GM23338 (cell line): ENCODE data around the gene CFDP1.

Experiments
- POLR2AphosphoS5 ChIP-seq: IDR thresholded peaks from 2 replicates; pipeline ENCODE4 v1.6.1; 2016; ENCODE audit warnings: antibody characterized with exemption, low read depth
- STAT1 ChIP-seq: IDR thresholded peaks from one replicate; pipeline ENCODE4 v1.6.1; 2016; ENCODE audit warnings: antibody characterized with exemption; ENCODE audit not compliant: unreplicated experiment
- ZNF331 ChIP-seq: fragments of 250-450 bp; sonication (Bioruptor Pico); IDR thresholded peaks from 2 replicates; pipeline ENCODE4 v1.5.0; 2020; ENCODE audit warnings: low read depth, mild to moderate bottlenecking, moderate library complexity
- TF ChIP-seq, protein P1 (sequence below), 2 experiments: fragments of 200-600 bp in 1 of 2; sonication (generic) in 1 of 2; conservative IDR thresholded peaks; 2 replicates each; pipeline versions ENCODE4 v1.5.1 to v1.6.1; 2016 to 2017; ENCODE audit warnings: antibody characterized with exemption in 2 of 2, low read depth in 2 of 2, mild to moderate bottlenecking in 2 of 2, moderate library complexity in 1 of 2

DNA sequence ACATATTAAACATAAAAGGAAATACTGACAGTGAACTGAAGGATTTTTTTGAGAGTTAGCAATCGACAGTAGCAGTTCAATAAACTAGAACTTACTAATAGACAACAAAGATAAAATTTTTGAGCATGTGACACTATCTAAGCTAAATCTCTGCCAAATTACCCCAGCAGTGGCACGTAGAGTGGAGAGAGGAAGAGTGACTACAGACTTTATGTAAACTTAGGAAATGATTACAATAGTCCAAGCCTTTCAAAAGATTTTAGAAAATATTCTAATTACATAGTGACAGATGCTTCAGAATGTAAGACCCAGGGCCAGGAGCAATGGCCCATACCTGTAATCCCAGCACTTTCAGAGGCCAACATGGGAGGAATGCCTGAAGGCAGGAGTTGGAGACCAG lies 52.4 kb downstream of the CFDP1 start:
- TF ChIP-seq, protein P1, sequence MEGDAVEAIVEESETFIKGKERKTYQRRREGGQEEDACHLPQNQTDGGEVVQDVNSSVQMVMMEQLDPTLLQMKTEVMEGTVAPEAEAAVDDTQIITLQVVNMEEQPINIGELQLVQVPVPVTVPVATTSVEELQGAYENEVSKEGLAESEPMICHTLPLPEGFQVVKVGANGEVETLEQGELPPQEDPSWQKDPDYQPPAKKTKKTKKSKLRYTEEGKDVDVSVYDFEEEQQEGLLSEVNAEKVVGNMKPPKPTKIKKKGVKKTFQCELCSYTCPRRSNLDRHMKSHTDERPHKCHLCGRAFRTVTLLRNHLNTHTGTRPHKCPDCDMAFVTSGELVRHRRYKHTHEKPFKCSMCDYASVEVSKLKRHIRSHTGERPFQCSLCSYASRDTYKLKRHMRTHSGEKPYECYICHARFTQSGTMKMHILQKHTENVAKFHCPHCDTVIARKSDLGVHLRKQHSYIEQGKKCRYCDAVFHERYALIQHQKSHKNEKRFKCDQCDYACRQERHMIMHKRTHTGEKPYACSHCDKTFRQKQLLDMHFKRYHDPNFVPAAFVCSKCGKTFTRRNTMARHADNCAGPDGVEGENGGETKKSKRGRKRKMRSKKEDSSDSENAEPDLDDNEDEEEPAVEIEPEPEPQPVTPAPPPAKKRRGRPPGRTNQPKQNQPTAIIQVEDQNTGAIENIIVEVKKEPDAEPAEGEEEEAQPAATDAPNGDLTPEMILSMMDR (conservative IDR thresholded peaks at IDR 0.05; ENCODE audit: low read depth in 2 of 2), result no peak
- TF ChIP-seq POLR2AphosphoS5, result no peak
- TF ChIP-seq ZNF331 (CRISPR knock-in tag), result no peak
- no peak for TF ChIP-seq STAT1
